ENCODE data around the gene VWA5B1.
"Not testable (repeated sequence)": the region's sequence is repeated elsewhere in the genome, so short reads cannot be mapped to it uniquely, and the experiment has no call there.

Gene VWA5B1

GRCh38 chr1:20290624-20291597, at the start of gene VWA5B1:
TSS of gene VWA5B1 (plus strand) at chr1:20290875. CDS start at chr1:20310602, 19,727 bp downstream.
- DNase-seq (ENCODE audit: low spot score), result no peak

GRCh38 chr1:20242890-20243479, 47.7 kb upstream of the VWA5B1 start:
- no peak for DNase-seq (ENCODE audit: low spot score)

GRCh38 chr1:20248971-20249612, 41.6 kb upstream of the VWA5B1 start:
- no peak for DNase-seq (ENCODE audit: low spot score)

- DNase-seq (ENCODE audit: low spot score), result no peak
Measured at GRCh38 chr1:20250340-20250989, 40.2 kb upstream of the VWA5B1 start.

GRCh38 chr1:20252587-20252986, 38.1 kb upstream of the VWA5B1 start:
- DNase-seq (ENCODE audit: low spot score), result no peak

- peak; percentile 29 for DNase-seq (ENCODE audit: low spot score)
Measured at GRCh38 chr1:20255666-20256065, 35.0 kb upstream of the VWA5B1 start.

GRCh38 chr1:20259646-20260045, 31.0 kb upstream of the VWA5B1 start:
- DNase-seq (ENCODE audit: low spot score), result no peak

- DNase-seq (ENCODE audit: low spot score), result no peak
Measured at GRCh38 chr1:20261095-20261494, 29.6 kb upstream of the VWA5B1 start.

- no peak for DNase-seq (ENCODE audit: low spot score)
Measured at GRCh38 chr1:20262810-20263534, 27.7 kb upstream of the VWA5B1 start.

GRCh38 chr1:20265250-20265649, 25.4 kb upstream of the VWA5B1 start:
- peak; percentile 17 for DNase-seq (ENCODE audit: low spot score)

GRCh38 chr1:20266141-20266540, 24.5 kb upstream of the VWA5B1 start:
- no peak for DNase-seq (ENCODE audit: low spot score)

GRCh38 chr1:20266642-20267041, 24.0 kb upstream of the VWA5B1 start:
- no peak for DNase-seq (ENCODE audit: low spot score)

GRCh38 chr1:20271498-20272400, 18.9 kb upstream of the VWA5B1 start:
- no peak for DNase-seq (ENCODE audit: low spot score)

GRCh38 chr1:20273716-20274115, 17.0 kb upstream of the VWA5B1 start:
- DNase-seq (ENCODE audit: low spot score), result not testable (repeated sequence)

- no peak for DNase-seq (ENCODE audit: low spot score)
Measured at GRCh38 chr1:20275319-20275925, 15.3 kb upstream of the VWA5B1 start.

GRCh38 chr1:20276485-20277159, 14.1 kb upstream of the VWA5B1 start:
- no peak for DNase-seq (ENCODE audit: low spot score)

- DNase-seq (ENCODE audit: low spot score), result no peak
Measured at GRCh38 chr1:20278692-20279130, 12.0 kb upstream of the VWA5B1 start.

- peak; percentile 77 for DNase-seq (ENCODE audit: low spot score)
Measured at GRCh38 chr1:20279509-20279908, 11.2 kb upstream of the VWA5B1 start.

GRCh38 chr1:20280341-20280740, 10.3 kb upstream of the VWA5B1 start:
- DNase-seq (ENCODE audit: low spot score), result no peak

Measured in AG20443 (cell line).